ENCODE measurements around the gene NRL.

Gene NRL

DNA sequence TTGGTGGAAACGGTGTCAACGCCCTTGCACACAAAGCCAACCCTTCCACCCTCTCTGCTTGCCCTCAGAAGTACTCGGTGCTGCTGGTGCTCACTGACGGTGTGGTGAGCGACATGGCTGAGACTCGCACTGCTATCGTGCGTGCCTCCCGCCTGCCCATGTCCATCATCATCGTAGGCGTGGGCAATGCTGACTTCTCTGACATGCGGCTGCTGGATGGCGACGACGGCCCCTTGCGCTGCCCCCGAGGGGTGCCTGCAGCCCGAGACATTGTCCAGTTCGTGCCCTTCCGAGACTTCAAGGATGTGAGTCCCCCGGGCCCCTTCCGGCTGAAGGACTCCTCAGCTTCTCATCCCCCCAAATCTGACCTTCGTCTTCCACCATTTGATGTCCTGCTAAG lies 37.7 kb downstream of the NRL start:
- no peak for DNase-seq (ENCODE audit: extremely low read depth, low read depth)
- TF ChIP-seq, protein P1, sequence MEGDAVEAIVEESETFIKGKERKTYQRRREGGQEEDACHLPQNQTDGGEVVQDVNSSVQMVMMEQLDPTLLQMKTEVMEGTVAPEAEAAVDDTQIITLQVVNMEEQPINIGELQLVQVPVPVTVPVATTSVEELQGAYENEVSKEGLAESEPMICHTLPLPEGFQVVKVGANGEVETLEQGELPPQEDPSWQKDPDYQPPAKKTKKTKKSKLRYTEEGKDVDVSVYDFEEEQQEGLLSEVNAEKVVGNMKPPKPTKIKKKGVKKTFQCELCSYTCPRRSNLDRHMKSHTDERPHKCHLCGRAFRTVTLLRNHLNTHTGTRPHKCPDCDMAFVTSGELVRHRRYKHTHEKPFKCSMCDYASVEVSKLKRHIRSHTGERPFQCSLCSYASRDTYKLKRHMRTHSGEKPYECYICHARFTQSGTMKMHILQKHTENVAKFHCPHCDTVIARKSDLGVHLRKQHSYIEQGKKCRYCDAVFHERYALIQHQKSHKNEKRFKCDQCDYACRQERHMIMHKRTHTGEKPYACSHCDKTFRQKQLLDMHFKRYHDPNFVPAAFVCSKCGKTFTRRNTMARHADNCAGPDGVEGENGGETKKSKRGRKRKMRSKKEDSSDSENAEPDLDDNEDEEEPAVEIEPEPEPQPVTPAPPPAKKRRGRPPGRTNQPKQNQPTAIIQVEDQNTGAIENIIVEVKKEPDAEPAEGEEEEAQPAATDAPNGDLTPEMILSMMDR (IDR thresholded peaks at IDR 0.05; ENCODE audit: low read depth, low read length, missing control alignments), result no peak
- no peak overlapping the region for H3K4me3 ChIP-seq (replicated peaks; ENCODE audit: low read depth, low read length)

DNA sequence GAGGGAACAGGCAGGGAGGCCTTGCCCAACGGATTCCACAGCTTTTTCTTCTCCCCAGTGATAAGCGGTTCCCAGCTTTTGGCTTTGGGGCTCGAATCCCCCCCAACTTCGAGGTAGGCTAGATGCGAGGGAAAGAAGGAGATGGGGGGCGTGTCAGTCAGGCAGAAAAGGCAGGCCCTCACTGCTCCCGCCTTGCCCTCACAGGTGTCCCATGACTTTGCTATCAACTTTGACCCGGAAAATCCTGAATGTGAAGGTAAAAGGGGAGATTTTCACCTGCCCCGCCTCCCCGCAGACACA lies 38.5 kb downstream of the NRL start:
- TF ChIP-seq, protein P1 (IDR thresholded peaks at IDR 0.05; ENCODE audit: low read depth, low read length, missing control alignments), result no peak
- no peak for DNase-seq (ENCODE audit: extremely low read depth, low read depth)

DNA sequence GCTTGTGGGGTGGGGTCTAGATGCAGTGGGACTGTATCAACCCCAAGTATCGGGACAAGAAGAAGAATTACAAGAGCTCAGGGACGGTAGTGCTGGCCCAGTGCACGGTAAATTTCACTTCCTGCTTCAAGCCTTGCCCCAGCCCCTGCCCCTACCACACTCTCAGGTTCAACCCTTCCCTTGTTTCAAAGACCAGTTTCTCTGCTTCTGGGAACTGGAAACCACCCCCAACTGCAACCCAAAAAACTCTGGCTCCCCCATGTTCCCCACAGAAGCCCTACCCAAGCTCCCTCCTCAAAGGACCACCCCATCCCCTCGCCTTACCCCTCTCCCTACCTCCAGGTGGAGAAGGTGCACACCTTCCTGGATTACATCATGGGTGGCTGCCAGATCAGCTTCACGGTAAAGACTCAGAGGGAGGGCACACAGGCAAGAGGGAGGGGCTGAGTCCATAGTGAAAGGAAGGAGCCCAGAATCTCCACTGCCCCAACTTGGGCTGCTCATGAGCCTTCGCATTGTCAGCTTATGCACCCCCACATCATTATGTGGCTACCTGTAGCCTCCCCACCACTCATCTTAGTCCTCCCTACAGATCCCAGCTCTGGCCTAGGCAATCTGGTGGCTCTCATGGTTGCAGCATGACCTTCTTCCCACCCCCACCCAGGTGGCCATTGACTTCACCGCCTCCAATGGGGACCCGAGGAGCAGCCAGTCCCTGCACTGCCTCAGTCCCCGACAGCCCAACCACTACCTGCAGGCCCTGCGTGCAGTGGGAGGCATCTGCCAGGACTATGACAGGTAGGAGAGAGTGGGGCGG lies 39.1 kb downstream of the NRL start:
- H3K4me3 ChIP-seq (replicated peaks; ENCODE audit: low read depth, low read length), result no peak overlapping the region
- DNase-seq (ENCODE audit: extremely low read depth, low read depth), result no peak
- TF ChIP-seq, protein P1 (IDR thresholded peaks at IDR 0.05; ENCODE audit: low read depth, low read length, missing control alignments), result no peak

More for the DNA sequence above, 38.5 kb downstream of the NRL start:
- no peak overlapping the region for H3K4me3 ChIP-seq (replicated peaks; ENCODE audit: low read depth, low read length)

DNA sequence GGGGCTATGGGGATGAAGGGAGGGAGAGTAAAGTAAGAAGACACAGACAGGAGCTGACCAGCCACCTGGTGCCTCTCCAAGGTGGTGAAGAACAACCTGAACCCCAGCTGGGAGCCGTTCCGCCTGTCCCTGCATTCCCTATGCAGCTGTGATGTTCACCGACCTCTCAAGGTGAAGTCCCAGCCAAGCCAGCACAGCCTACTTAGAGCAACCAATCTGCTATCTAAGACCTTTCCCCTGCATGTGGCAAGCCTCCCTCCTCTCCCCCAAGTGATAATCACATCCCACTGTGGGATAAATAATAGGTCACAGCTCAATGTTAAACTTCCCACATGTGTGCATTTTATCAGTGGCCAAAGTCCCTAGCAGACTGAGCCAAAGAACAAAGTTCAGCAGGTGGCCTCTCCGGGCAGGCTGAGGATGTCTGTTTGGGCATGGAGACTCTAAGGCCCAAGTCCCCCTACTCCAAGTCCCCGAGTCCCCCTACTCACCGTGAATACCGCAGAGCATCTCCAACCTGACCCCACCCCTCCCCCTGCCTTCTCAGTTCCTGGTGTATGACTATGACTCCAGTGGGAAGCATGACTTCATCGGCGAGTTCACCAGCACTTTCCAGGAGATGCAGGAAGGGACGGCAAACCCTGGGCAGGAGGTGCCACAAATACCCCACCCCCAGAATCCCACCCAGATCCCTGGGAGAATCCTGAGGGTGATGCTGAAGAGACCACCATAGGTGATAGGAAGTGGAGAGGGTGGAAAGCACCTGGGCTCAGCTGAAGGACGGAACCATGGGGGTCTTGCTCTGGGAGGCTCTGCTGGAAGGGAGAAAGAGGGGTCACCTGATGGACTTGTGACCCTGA lies 39.9 kb downstream of the NRL start:
- no peak overlapping the region for H3K4me3 ChIP-seq (replicated peaks; ENCODE audit: low read depth, low read length)
- no peak for DNase-seq (ENCODE audit: extremely low read depth, low read depth)
- TF ChIP-seq, protein P1 (IDR thresholded peaks at IDR 0.05; ENCODE audit: low read depth, low read length, missing control alignments), result no peak

- TF ChIP-seq, protein P1 (IDR thresholded peaks at IDR 0.05; ENCODE audit: low read depth, low read length, missing control alignments), result no peak
- DNase-seq (ENCODE audit: extremely low read depth, low read depth), result no peak
- H3K4me3 ChIP-seq (replicated peaks; ENCODE audit: low read depth, low read length), result no peak overlapping the region
Observed at GRCh38 chr14:24072881-24073877, 41.6 kb downstream of the NRL start.

DNA sequence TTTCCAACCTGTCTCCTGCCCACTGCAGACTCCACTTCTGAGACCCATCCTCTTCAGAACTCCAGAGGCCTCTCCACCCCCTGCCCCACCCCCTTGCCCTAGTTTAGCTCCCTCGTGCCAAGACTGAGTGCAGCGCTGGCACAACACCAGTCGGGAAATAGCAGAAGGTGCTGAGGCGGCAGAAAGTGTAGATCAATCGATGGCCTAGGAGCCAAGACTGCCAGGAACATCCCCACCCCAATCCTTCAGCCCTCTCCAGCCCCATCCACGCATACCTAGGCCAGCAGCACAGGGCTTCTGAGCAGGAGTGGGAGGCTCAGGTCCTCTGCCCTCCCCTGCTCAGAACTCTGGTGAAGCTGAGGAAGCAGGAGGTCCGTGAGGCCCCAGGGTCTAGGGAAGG lies 42.3 kb downstream of the NRL start:
- no peak overlapping the region for H3K4me3 ChIP-seq (replicated peaks; ENCODE audit: low read depth, low read length)
- no peak for DNase-seq (ENCODE audit: extremely low read depth, low read depth)
- TF ChIP-seq, protein P1 (IDR thresholded peaks at IDR 0.05; ENCODE audit: low read depth, low read length, missing control alignments), result no peak

Data from HFF-Myc (cell line).